HepG2 (cell line): ENCODE results near the gene MED1. TPM values are rescaled to one million over a fixed set of nuclear protein-coding genes. Genes with fewer than 3 reads are reported as not detected.
A peak's percentile ranks its signal among the peaks of the same experiment; 100 is the strongest.

ENCODE experiments used
- AHDC1 ChIP-seq: sonication (generic); formaldehyde crosslinking; IDR thresholded peaks from 2 replicates; pipeline ENCODE4 v1.5.1; 2020; ENCODE audit warnings: mild to moderate bottlenecking, missing genetic modification reagents, borderline replicate concordance
- CREB1 ChIP-seq, 2 experiments: fragments of 450-650 bp in 1 of 2; IDR thresholded peaks; 2 replicates each; pipeline ENCODE4 v1.6.1; 2016 to 2017; ENCODE audit warnings: control low read depth in 1 of 2, mild to moderate bottlenecking in 1 of 2, missing compliant biosample characterization in 1 of 2, missing genetic modification characterization in 1 of 2
- HIC2 ChIP-seq: sonication (generic); formaldehyde crosslinking; IDR thresholded peaks from 2 replicates; pipeline ENCODE4 v1.9.0; 2022; ENCODE audit warnings: low read depth, missing genetic modification reagents
- IKZF4 ChIP-seq: sonication (generic); formaldehyde crosslinking; IDR thresholded peaks from 2 replicates; pipeline ENCODE4 v1.5.1; 2020; ENCODE audit warnings: borderline replicate concordance, mild to moderate bottlenecking, low read depth, missing genetic modification reagents; ENCODE audit errors: not compliant biosample characterization
- ISX ChIP-seq: sonication (generic); formaldehyde crosslinking; conservative IDR thresholded peaks from 2 replicates; pipeline ENCODE4 v1.5.0; 2020; ENCODE audit warnings: missing genetic modification reagents
- KDM5B ChIP-seq: sonication (generic); formaldehyde crosslinking; IDR thresholded peaks from 2 replicates; pipeline ENCODE4 v1.4.0; 2020; ENCODE audit warnings: missing genetic modification reagents, mild to moderate bottlenecking, borderline replicate concordance
- MIXL1 ChIP-seq: IDR thresholded peaks from 2 replicates; pipeline ENCODE4 v1.6.1; 2016
- NR2C2 ChIP-seq: sonication (generic); formaldehyde crosslinking; IDR thresholded peaks from 2 replicates; pipeline ENCODE4 v1.4.0; 2020; ENCODE audit warnings: missing genetic modification reagents, mild to moderate bottlenecking, moderate library complexity, borderline replicate concordance
- PHF5A ChIP-seq: IDR thresholded peaks from one replicate; pipeline ENCODE4 v1.6.1; 2018; ENCODE audit warnings: low read depth, missing genetic modification reagents; ENCODE audit not compliant: unreplicated experiment
- RARA ChIP-seq: IDR thresholded peaks from 2 replicates; pipeline ENCODE4 v1.6.1; 2016; ENCODE audit warnings: missing genetic modification reagents, missing compliant biosample characterization
- REPIN1 ChIP-seq: sonication (generic); formaldehyde crosslinking; IDR thresholded peaks from 2 replicates; pipeline ENCODE4 v1.8.0; 2022; ENCODE audit warnings: missing genetic modification reagents, low read depth, mild to moderate bottlenecking, borderline replicate concordance
- SOX13 ChIP-seq, 3 experiments: fragments of 450-650 bp in 1 of 3; sonication (generic) in 1 of 3; formaldehyde crosslinking in 1 of 3; IDR thresholded peaks in 2 of 3; conservative IDR thresholded peaks in 1 of 3; 2 replicates each; pipeline versions ENCODE4 v1.5.0 to v1.6.1; 2016 to 2020; ENCODE audit warnings: antibody characterized with exemption in 1 of 3, mild to moderate bottlenecking in 1 of 3, missing compliant biosample characterization in 1 of 3, missing genetic modification reagents in 1 of 3, moderate library complexity in 1 of 3
- TFDP1 ChIP-seq: IDR thresholded peaks from 2 replicates; pipeline ENCODE4 v1.6.1; 2016; ENCODE audit warnings: missing compliant biosample characterization, missing genetic modification reagents, borderline replicate concordance
- ZBTB25 ChIP-seq: IDR thresholded peaks from 2 replicates; pipeline ENCODE4 v1.6.1; 2018; ENCODE audit warnings: missing genetic modification reagents
- ZFP62 ChIP-seq: sonication (generic); formaldehyde crosslinking; IDR thresholded peaks from 2 replicates; pipeline ENCODE4 v1.4.0; 2020; ENCODE audit warnings: missing genetic modification reagents
- ZNF547 ChIP-seq: sonication (generic); formaldehyde crosslinking; IDR thresholded peaks from 2 replicates; pipeline ENCODE4 v1.5.1; 2020; ENCODE audit warnings: mild to moderate bottlenecking, missing genetic modification reagents
- ZNF724P ChIP-seq: sonication (generic); formaldehyde crosslinking; IDR thresholded peaks from 2 replicates; pipeline ENCODE4 v1.8.0; 2022; ENCODE audit warnings: missing genetic modification reagents, borderline replicate concordance
- ZUFSP ChIP-seq: sonication (generic); formaldehyde crosslinking; IDR thresholded peaks from 2 replicates; pipeline ENCODE4 v1.9.0; 2021; ENCODE audit warnings: missing genetic modification reagents, mild to moderate bottlenecking, borderline replicate concordance
- polyA plus RNA-seq, 8 experiments: library from polyadenylated mRNA; depleted of rRNA in 3 of 8; stranded (reverse) in 7 of 8; unstranded in 1 of 8; fragments of >200 nt; fragmentation: Illumina TruSeq in 4 of 8; extraction: Trizol in 4 of 8; gene quantifications; 2 replicates each; pipeline versions ENCODE4 v1.2.1 to v1.2.3, GENCODE V29; 2011 to 2016; ENCODE audit warnings: low read depth in 4 of 8, missing spikeins in 1 of 8, mixed read lengths in 1 of 8; ENCODE audit not compliant: insufficient read depth in 1 of 8
- total RNA-seq, 5 experiments: library from RNA; depleted of rRNA; stranded (reverse); fragments of >200 nt; fragmentation: Illumina TruSeq; extraction: Trizol; gene quantifications; 2 replicates each; pipeline ENCODE4 v1.2.3, GENCODE V29; 2016; ENCODE audit warnings: low read depth in 1 of 5

The MED1 gene
- total and polyA plus RNA-seq, 2 of the 13 experiments (the other 11 are each of a cell fraction or from before 2014, with no cell fraction given) = 37.5 to 40.1 TPM

GRCh38 chr17:39450051-39450450, 1.0 kb downstream of the MED1 start (continued):
- no peak for TF ChIP-seq CREB1 (IDR thresholded peaks at IDR 0.05)
- no peak for TF ChIP-seq CREB1 (CRISPR knock-in tag; IDR thresholded peaks at IDR 0.05)
- TF ChIP-seq ZNF724P (CRISPR knock-in tag) = no peak
- TF ChIP-seq MIXL1 (CRISPR knock-in tag) = no peak
- no peak for TF ChIP-seq HIC2 (CRISPR knock-in tag)
- TF ChIP-seq REPIN1 (CRISPR knock-in tag) = no peak
- TF ChIP-seq KDM5B (CRISPR knock-in tag) = no peak
- no peak for TF ChIP-seq TFDP1
- TF ChIP-seq ISX (CRISPR knock-in tag) = no peak
- peak; percentile 65 for TF ChIP-seq RARA (CRISPR knock-in tag)
- no peak for TF ChIP-seq NR2C2 (CRISPR knock-in tag)
- TF ChIP-seq ZFP62 (CRISPR knock-in tag) = no peak
- TF ChIP-seq IKZF4 (CRISPR knock-in tag) = no peak
- no peak for TF ChIP-seq ZNF547 (CRISPR knock-in tag)
- TF ChIP-seq AHDC1 (CRISPR knock-in tag) = no peak
- no peak for TF ChIP-seq SOX13 (IDR thresholded peaks at IDR 0.05)
- peak in 1 of 2 experiments; percentile 22; a peak in 1 of 4 replicates for TF ChIP-seq SOX13 (CRISPR knock-in tag; conservative IDR thresholded peaks at IDR 0.05 in 1 of 2, IDR thresholded peaks at IDR 0.05 in 1 of 2)
- no peak for TF ChIP-seq ZUFSP (CRISPR knock-in tag)
- TF ChIP-seq ZBTB25 (CRISPR knock-in tag) = no peak
- no peak for TF ChIP-seq PHF5A (CRISPR knock-in tag)
